Natural killer cell (primary cell): ENCODE measurements around the gene TPRKB. TPM values are rescaled to one million over a fixed set of nuclear protein-coding genes. Genes with fewer than 3 reads are reported as not detected.
"Not testable (repeated sequence)": the region's sequence is repeated elsewhere in the genome, so short reads cannot be mapped to it uniquely, and the experiment has no call there.

Experiments
- ATAC-seq, 3 donors: fragments of 150-1000 bp in 2 of 3; fragments of 200-7000 bp in 1 of 3; cut with Tn5 transposase; 1 replicate in 1 of 3; 2 replicates in 2 of 3; pipeline ENCODE4 v1.10.0; 2021; ENCODE audit warnings: mild to moderate bottlenecking in 2 of 3, moderate library complexity in 2 of 3
- DNase-seq, 2 donors: peaks; one replicate each; pipeline versions ENCODE4 v3.0.0 to v3.0.0-alpha.2; 2013 to 2021; ENCODE audit warnings: mixed read lengths in 1 of 2
- H3K27ac ChIP-seq: one replicate; pipeline ENCODE4 v1.5.1; 2013; ENCODE audit warnings: mild to moderate bottlenecking, low read length
- H3K27me3 ChIP-seq: one replicate; pipeline ENCODE4 v1.6.1; 2013; ENCODE audit warnings: low read length; ENCODE audit not compliant: control insufficient read depth, insufficient read depth
- H3K36me3 ChIP-seq: one replicate; pipeline ENCODE4 v1.6.1; 2013; ENCODE audit warnings: low read length; ENCODE audit not compliant: control insufficient read depth, insufficient read depth
- H3K4me1 ChIP-seq: one replicate; pipeline ENCODE4 v1.6.1; 2013; ENCODE audit warnings: low read length; ENCODE audit not compliant: control insufficient read depth, insufficient read depth
- H3K4me3 ChIP-seq: one replicate; pipeline ENCODE4 v1.5.1; 2013; ENCODE audit warnings: low read length
- H3K9me3 ChIP-seq: one replicate; pipeline ENCODE4 v1.6.1; 2013; ENCODE audit warnings: low read length; ENCODE audit not compliant: control insufficient read depth, insufficient read depth
- H3K27ac Mint-ChIP-seq, 2 donors: one replicate each; pipeline ENCODE4 v1.8.0; 2022; ENCODE audit warnings: mild to moderate bottlenecking in 2 of 2, mixed read lengths in 2 of 2, moderate library complexity in 1 of 2
- H3K27me3 Mint-ChIP-seq, 2 donors: one replicate each; pipeline ENCODE4 v1.8.0; 2022; ENCODE audit warnings: low read depth in 2 of 2, mixed read lengths in 2 of 2
- H3K36me3 Mint-ChIP-seq: one replicate; pipeline ENCODE4 v1.8.0; 2022; ENCODE audit warnings: mixed read lengths
- H3K4me1 Mint-ChIP-seq, 2 donors: one replicate each; pipeline ENCODE4 v1.8.0; 2022; ENCODE audit warnings: mixed read lengths in 2 of 2
- H3K4me3 Mint-ChIP-seq: one replicate; pipeline ENCODE4 v1.8.0; 2022; ENCODE audit warnings: mild to moderate bottlenecking, moderate library complexity, mixed read lengths
- H3K9me3 Mint-ChIP-seq, 2 donors: one replicate each; pipeline ENCODE4 v1.8.0; 2022; ENCODE audit warnings: mixed read lengths in 2 of 2
- CTCF ChIP-seq: fragments of 200-600 bp; IDR thresholded peaks from one replicate; pipeline ENCODE4 v1.8.0; 2022; ENCODE audit warnings: antibody characterized with exemption
- WGBS: methylation state at CpG from one replicate; pipeline ENCODE4 v1.1.7; 2013; ENCODE audit warnings: missing lambda C conversion rate; ENCODE audit not compliant: insufficient coverage; 5-methylcytosine and 5-hydroxymethylcytosine counted together
- intact Hi-C: fragments of 100-400 bp; cut with micrococcal nuclease; formaldehyde crosslinking; loops from one replicate; pipeline ENCODE4 v1.14.2; 2022
- total RNA-seq, 4 donors: library from RNA; stranded (reverse); fragments of 120-200 nt in 1 of 4; gene quantifications; one replicate each; pipeline versions ENCODE4 v1.2.3 to v1.2.4, GENCODE V29; 2013 to 2022

TPRKB gene
- total RNA-seq, 3 donors from 2014 or later (not counting 1 experiment from before 2014, with no cell fraction given): 20.4 to 24.1 (median 22.8) TPM

GRCh38 chr2:73699437-73699836 lies 37.7 kb downstream of the TPRKB start:
- no peak for ATAC-seq
- Histone ChIP-seq H3K27me3 (no peaks in the 10 kb centered on the region), H3K36me3 (no peaks in the 10 kb centered on the region), H3K4me1 (peaks cover 5% of the 10 kb centered on the region), H3K27ac (no peak overlapping the region), H3K9me3 (no peaks in the 10 kb centered on the region), H3K4me3 (no peak overlapping the region)
- no peak for TF ChIP-seq CTCF
- Mint-ChIP-seq H3K4me1 (no peaks in the 10 kb centered on the region), H3K27me3 (peaks cover 9 to 23% of the 10 kb centered on the region in 2 donors), H3K27ac (no peak overlapping the region), H3K4me3 (no peak overlapping the region), H3K36me3 (no peaks in the 10 kb centered on the region), H3K9me3 (no peaks in the 10 kb centered on the region)
- no peak for DNase-seq
- intact Hi-C loops: no loop called here
- WGBS: 92% methylated on average over 3 of the region's 3 CpGs

GRCh38 chr2:73698101-73698500 lies 39.0 kb downstream of the TPRKB start:
- Histone ChIP-seq H3K4me1 (peaks cover 5% of the 10 kb centered on the region), H3K27me3 (no peaks in the 10 kb centered on the region), H3K36me3 (no peaks in the 10 kb centered on the region), H3K27ac (no peak overlapping the region), H3K4me3 (no peak overlapping the region), H3K9me3 (no peaks in the 10 kb centered on the region)
- Mint-ChIP-seq H3K27me3 (peaks cover 6 to 20% of the 10 kb centered on the region in 2 donors), H3K4me1 (no peaks in the 10 kb centered on the region), H3K36me3 (no peaks in the 10 kb centered on the region), H3K9me3 (no peaks in the 10 kb centered on the region), H3K27ac (no peak overlapping the region), H3K4me3 (no peak overlapping the region)
- intact Hi-C loops: no loop called here
- DNase-seq: no peak
- TF ChIP-seq CTCF: no peak
- no peak for ATAC-seq
- WGBS: 94% methylated on average over 1 of the region's 1 CpG

GRCh38 chr2:73697606-73698005 lies 39.5 kb downstream of the TPRKB start:
- DNase-seq (no peak), ATAC-seq (no peak)
- Mint-ChIP-seq H3K4me3 (no peak overlapping the region), H3K9me3 (no peaks in the 10 kb centered on the region), H3K36me3 (no peaks in the 10 kb centered on the region), H3K4me1 (no peaks in the 10 kb centered on the region), H3K27ac (no peak overlapping the region), H3K27me3 (peaks cover 4 to 20% of the 10 kb centered on the region in 2 donors)
- H3K4me1 ChIP-seq: peaks cover 5% of the 10 kb centered on the region
- no peaks in the 10 kb centered on the region for H3K36me3 ChIP-seq
- no peak for TF ChIP-seq CTCF
- no peak overlapping the region for H3K4me3 ChIP-seq
- WGBS: 82% methylated on average over 3 of the region's 3 CpGs
- no peaks in the 10 kb centered on the region for H3K27me3 ChIP-seq
- intact Hi-C loops: no loop called here
- no peak overlapping the region for H3K27ac ChIP-seq
- H3K9me3 ChIP-seq: no peaks in the 10 kb centered on the region

GRCh38 chr2:73696985-73697384 lies 40.2 kb downstream of the TPRKB start:
- no CpG with 5 or more reads among the region's 1 CpG for WGBS
- H3K9me3 Mint-ChIP-seq, H3K27ac ChIP-seq, H3K4me1 ChIP-seq, ATAC-seq, intact Hi-C loops, H3K4me3 ChIP-seq, DNase-seq, H3K4me1 Mint-ChIP-seq, H3K27me3 ChIP-seq, H3K9me3 ChIP-seq, H3K4me3 Mint-ChIP-seq, H3K27ac Mint-ChIP-seq, H3K36me3 ChIP-seq, H3K36me3 Mint-ChIP-seq: not testable (repeated sequence)
- peaks cover 4 to 20% of the 10 kb centered on the region in 2 donors for H3K27me3 Mint-ChIP-seq

- H3K4me1 Mint-ChIP-seq, H3K36me3 Mint-ChIP-seq, H3K4me3 ChIP-seq, H3K9me3 Mint-ChIP-seq, intact Hi-C loops, H3K4me1 ChIP-seq, H3K27me3 ChIP-seq, H3K27ac Mint-ChIP-seq, H3K9me3 ChIP-seq, H3K4me3 Mint-ChIP-seq, H3K27ac ChIP-seq, H3K36me3 ChIP-seq, ATAC-seq, DNase-seq: not testable (repeated sequence)
- H3K27me3 Mint-ChIP-seq: peaks cover 4 to 22% of the 10 kb centered on the region in 2 donors
- WGBS: 100% methylated on average over 1 of the region's 3 CpGs
Measured at GRCh38 chr2:73696521-73696920, 40.6 kb downstream of the TPRKB start.
